GM23338 (cell line): ENCODE measurements around the gene LY6G6D. TPM values are rescaled to one million over a fixed set of nuclear protein-coding genes. Genes with fewer than 3 reads are reported as not detected.

ENCODE experiments used
- ATAC-seq: fragments of 200-7000 bp; cut with Tn5 transposase; 3 replicates; pipeline ENCODE4 v1.9.1; 2020
- DNase-seq: peaks from one replicate; pipeline ENCODE4 v3.0.0-alpha.2; 2015; ENCODE audit warnings: low spot score
- H2AFZ ChIP-seq: fragments of 200-600 bp; sonication (generic); 2 replicates; pipeline ENCODE4 v1.8.0; 2016; ENCODE audit warnings: antibody characterized with exemption, mild to moderate bottlenecking, moderate library complexity
- H3F3A ChIP-seq: fragments of 200-600 bp; sonication (generic); replicated peaks from 2 replicates; pipeline ENCODE4 v1.8.0; 2017; ENCODE audit warnings: antibody characterized with exemption, mixed run types, low read depth
- H3K27ac ChIP-seq: fragments of 200-600 bp; sonication (generic); 2 replicates; pipeline ENCODE4 v1.6.1; 2016; ENCODE audit warnings: low read depth
- H3K27me3 ChIP-seq: fragments of 200-600 bp; sonication (generic); 2 replicates; pipeline ENCODE4 v1.8.0; 2016; ENCODE audit warnings: mild to moderate bottlenecking, mixed run types, moderate library complexity; ENCODE audit not compliant: insufficient read depth
- H3K36me3 ChIP-seq: fragments of 200-600 bp; sonication (generic); 2 replicates; pipeline ENCODE4 v1.8.0; 2016; ENCODE audit warnings: mild to moderate bottlenecking; ENCODE audit not compliant: insufficient read depth
- H3K4me1 ChIP-seq: fragments of 200-600 bp; sonication (generic); 2 replicates; pipeline ENCODE4 v1.8.0; 2016; ENCODE audit warnings: mild to moderate bottlenecking, moderate library complexity; ENCODE audit not compliant: insufficient read depth
- H3K4me2 ChIP-seq: fragments of 200-600 bp; sonication (generic); 2 replicates; pipeline ENCODE4 v1.7.1; 2017; ENCODE audit warnings: mixed run types
- H3K4me3 ChIP-seq: fragments of 200-600 bp; sonication (generic); 2 replicates; pipeline ENCODE4 v1.6.1; 2016; ENCODE audit warnings: mixed run types
- H3K79me2 ChIP-seq: fragments of 200-600 bp; sonication (generic); replicated peaks from 2 replicates; pipeline ENCODE4 v1.8.0; 2017; ENCODE audit warnings: mild to moderate bottlenecking; ENCODE audit not compliant: insufficient read depth
- H3K9me2 ChIP-seq: fragments of 200-600 bp; sonication (generic); 2 replicates; pipeline ENCODE4 v1.8.0; 2017; ENCODE audit not compliant: insufficient read depth
- H4K20me1 ChIP-seq: fragments of 200-600 bp; sonication (generic); replicated peaks from 2 replicates; pipeline ENCODE4 v1.8.0; 2017; ENCODE audit warnings: mild to moderate bottlenecking; ENCODE audit not compliant: insufficient read depth
- H3K27ac Mint-ChIP-seq: 2 replicates; pipeline ENCODE4 v1.8.0; 2020; ENCODE audit warnings: inconsistent platforms, mild to moderate bottlenecking, moderate library complexity, mixed read lengths
- H3K27me3 Mint-ChIP-seq: 3 replicates; pipeline ENCODE4 v1.8.0; 2022; ENCODE audit warnings: low read depth, mild to moderate bottlenecking, moderate library complexity, mixed read lengths, inconsistent platforms; ENCODE audit not compliant: insufficient read depth, poor library complexity
- H3K36me3 Mint-ChIP-seq: 3 replicates; pipeline ENCODE4 v1.8.0; 2021; ENCODE audit warnings: low read depth, mild to moderate bottlenecking, inconsistent platforms, moderate library complexity, mixed read lengths
- H3K4me1 Mint-ChIP-seq: 3 replicates; pipeline ENCODE4 v1.8.0; 2020; ENCODE audit warnings: mild to moderate bottlenecking, inconsistent platforms, mixed read lengths
- H3K4me3 Mint-ChIP-seq: 3 replicates; pipeline ENCODE4 v1.8.0; 2021; ENCODE audit warnings: moderate library complexity, mild to moderate bottlenecking, inconsistent platforms, mixed read lengths
- H3K9me3 Mint-ChIP-seq: 3 replicates; pipeline ENCODE4 v1.8.0; 2020; ENCODE audit warnings: moderate library complexity, mild to moderate bottlenecking, inconsistent platforms, mixed read lengths
- CREB1 ChIP-seq: fragments of 250-450 bp; sonication (Bioruptor Pico); IDR thresholded peaks from 2 replicates; pipeline ENCODE4 v1.5.0; 2020; ENCODE audit warnings: low read depth, mild to moderate bottlenecking, moderate library complexity
- EZH2 ChIP-seq: fragments of 200-600 bp; sonication (generic); IDR thresholded peaks from one replicate; pipeline ENCODE4 v1.8.0; 2017; ENCODE audit warnings: antibody characterized with exemption, mild to moderate bottlenecking, low read depth; ENCODE audit not compliant: unreplicated experiment
- EZH2phosphoT487 ChIP-seq: fragments of 200-600 bp; sonication (generic); IDR thresholded peaks from one replicate; pipeline ENCODE4 v1.8.1; 2018; ENCODE audit warnings: antibody characterized with exemption; ENCODE audit not compliant: unreplicated experiment
- JUNB ChIP-seq: IDR thresholded peaks from one replicate; pipeline ENCODE4 v1.6.1; 2016; ENCODE audit warnings: antibody characterized with exemption; ENCODE audit not compliant: unreplicated experiment
- POLR2AphosphoS5 ChIP-seq: IDR thresholded peaks from 2 replicates; pipeline ENCODE4 v1.6.1; 2016; ENCODE audit warnings: antibody characterized with exemption, low read depth
- STAT1 ChIP-seq: IDR thresholded peaks from one replicate; pipeline ENCODE4 v1.6.1; 2016; ENCODE audit warnings: antibody characterized with exemption; ENCODE audit not compliant: unreplicated experiment
- ZNF114 ChIP-seq: fragments of 250-450 bp; sonication (Bioruptor Pico); IDR thresholded peaks from 2 replicates; pipeline ENCODE4 v1.5.0; 2020; ENCODE audit warnings: mild to moderate bottlenecking, moderate library complexity
- ZNF331 ChIP-seq: fragments of 250-450 bp; sonication (Bioruptor Pico); IDR thresholded peaks from 2 replicates; pipeline ENCODE4 v1.5.0; 2020; ENCODE audit warnings: low read depth, mild to moderate bottlenecking, moderate library complexity
- polyA plus RNA-seq: library from polyadenylated mRNA; unstranded; fragments of >200 nt; fragmentation: Nextera tagmentation; extraction: Ambion mirVana; gene quantifications from 2 replicates; pipeline ENCODE4 v1.2.1, GENCODE V29; 2016
- total RNA-seq: library from RNA; depleted of rRNA; stranded (reverse); fragments of >200 nt; shearing (Covaris generic); gene quantifications from 2 replicates; pipeline ENCODE4 v1.2.3, GENCODE V29; 2014
- TF ChIP-seq, protein P1 (sequence below): IDR thresholded peaks from 2 replicates; pipeline ENCODE4 v1.6.1; 2016; ENCODE audit warnings: antibody characterized with exemption
- TF ChIP-seq, protein P2 (sequence below): IDR thresholded peaks from one replicate; pipeline ENCODE4 v1.6.1; 2018; ENCODE audit warnings: antibody characterized with exemption; ENCODE audit not compliant: unreplicated experiment
- TF ChIP-seq, protein P3 (sequence below): fragments of 250-450 bp; sonication (Bioruptor Pico); IDR thresholded peaks from 2 replicates; pipeline ENCODE4 v1.5.0; 2020; ENCODE audit warnings: mild to moderate bottlenecking, moderate library complexity
- TF ChIP-seq, protein P4 (sequence below), 2 experiments: fragments of 200-600 bp in 1 of 2; sonication (generic) in 1 of 2; conservative IDR thresholded peaks; 2 replicates each; pipeline versions ENCODE4 v1.5.1 to v1.6.1; 2016 to 2017; ENCODE audit warnings: antibody characterized with exemption in 2 of 2, low read depth in 2 of 2, mild to moderate bottlenecking in 2 of 2, moderate library complexity in 1 of 2

The LY6G6D gene
- total and polyA plus RNA-seq, 2 experiments from 2014 or later = not detected

DNA sequence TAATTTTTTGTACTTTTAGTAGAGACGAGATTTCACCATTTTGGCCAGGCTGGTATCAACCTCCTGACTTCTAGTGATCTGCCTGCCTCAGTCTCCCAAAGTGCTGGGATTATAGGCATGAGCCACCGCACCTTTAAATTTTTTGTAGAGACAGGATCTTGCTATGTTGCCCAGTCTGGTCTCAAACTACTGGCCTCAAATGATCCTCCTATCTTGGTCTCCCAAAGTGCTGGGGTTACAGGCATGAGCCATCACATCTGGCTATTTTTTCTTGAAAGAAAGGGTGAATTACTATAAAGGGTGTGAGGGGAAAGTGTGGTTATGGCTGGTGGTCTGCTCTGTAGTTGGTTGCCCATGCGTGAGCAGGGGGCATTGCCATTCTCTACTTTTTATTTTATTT, 6.9 kb upstream of the LY6G6D start:
- no peak overlapping the region for H3K27ac ChIP-seq
- no peaks in the 10 kb centered on the region for H4K20me1 ChIP-seq
- no peak overlapping the region for H2AFZ ChIP-seq
- H3K27me3 Mint-ChIP-seq = peaks cover 13% of the 10 kb centered on the region
- ATAC-seq (no peak), DNase-seq (no peak)
- H3K9me3 Mint-ChIP-seq = no peaks in the 10 kb centered on the region
- no peak overlapping the region for H3K4me2 ChIP-seq
- no peaks in the 10 kb centered on the region for H3K79me2 ChIP-seq
- no peaks in the 10 kb centered on the region for H3K27me3 ChIP-seq
- peaks cover 3% of the 10 kb centered on the region; the same call in 1 of the 2 replicates for H3K4me1 ChIP-seq
- H3K4me3 Mint-ChIP-seq = no peak overlapping the region
- H3K36me3 Mint-ChIP-seq = no peaks in the 10 kb centered on the region
- TF ChIP-seq, protein P1, sequence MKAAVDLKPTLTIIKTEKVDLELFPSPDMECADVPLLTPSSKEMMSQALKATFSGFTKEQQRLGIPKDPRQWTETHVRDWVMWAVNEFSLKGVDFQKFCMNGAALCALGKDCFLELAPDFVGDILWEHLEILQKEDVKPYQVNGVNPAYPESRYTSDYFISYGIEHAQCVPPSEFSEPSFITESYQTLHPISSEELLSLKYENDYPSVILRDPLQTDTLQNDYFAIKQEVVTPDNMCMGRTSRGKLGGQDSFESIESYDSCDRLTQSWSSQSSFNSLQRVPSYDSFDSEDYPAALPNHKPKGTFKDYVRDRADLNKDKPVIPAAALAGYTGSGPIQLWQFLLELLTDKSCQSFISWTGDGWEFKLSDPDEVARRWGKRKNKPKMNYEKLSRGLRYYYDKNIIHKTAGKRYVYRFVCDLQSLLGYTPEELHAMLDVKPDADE = no peak
- TF ChIP-seq, protein P2, sequence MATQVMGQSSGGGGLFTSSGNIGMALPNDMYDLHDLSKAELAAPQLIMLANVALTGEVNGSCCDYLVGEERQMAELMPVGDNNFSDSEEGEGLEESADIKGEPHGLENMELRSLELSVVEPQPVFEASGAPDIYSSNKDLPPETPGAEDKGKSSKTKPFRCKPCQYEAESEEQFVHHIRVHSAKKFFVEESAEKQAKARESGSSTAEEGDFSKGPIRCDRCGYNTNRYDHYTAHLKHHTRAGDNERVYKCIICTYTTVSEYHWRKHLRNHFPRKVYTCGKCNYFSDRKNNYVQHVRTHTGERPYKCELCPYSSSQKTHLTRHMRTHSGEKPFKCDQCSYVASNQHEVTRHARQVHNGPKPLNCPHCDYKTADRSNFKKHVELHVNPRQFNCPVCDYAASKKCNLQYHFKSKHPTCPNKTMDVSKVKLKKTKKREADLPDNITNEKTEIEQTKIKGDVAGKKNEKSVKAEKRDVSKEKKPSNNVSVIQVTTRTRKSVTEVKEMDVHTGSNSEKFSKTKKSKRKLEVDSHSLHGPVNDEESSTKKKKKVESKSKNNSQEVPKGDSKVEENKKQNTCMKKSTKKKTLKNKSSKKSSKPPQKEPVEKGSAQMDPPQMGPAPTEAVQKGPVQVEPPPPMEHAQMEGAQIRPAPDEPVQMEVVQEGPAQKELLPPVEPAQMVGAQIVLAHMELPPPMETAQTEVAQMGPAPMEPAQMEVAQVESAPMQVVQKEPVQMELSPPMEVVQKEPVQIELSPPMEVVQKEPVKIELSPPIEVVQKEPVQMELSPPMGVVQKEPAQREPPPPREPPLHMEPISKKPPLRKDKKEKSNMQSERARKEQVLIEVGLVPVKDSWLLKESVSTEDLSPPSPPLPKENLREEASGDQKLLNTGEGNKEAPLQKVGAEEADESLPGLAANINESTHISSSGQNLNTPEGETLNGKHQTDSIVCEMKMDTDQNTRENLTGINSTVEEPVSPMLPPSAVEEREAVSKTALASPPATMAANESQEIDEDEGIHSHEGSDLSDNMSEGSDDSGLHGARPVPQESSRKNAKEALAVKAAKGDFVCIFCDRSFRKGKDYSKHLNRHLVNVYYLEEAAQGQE = no peak
- TF ChIP-seq CREB1 (CRISPR knock-in tag) (no peak), ZNF331 (CRISPR knock-in tag) (no peak), ZNF114 (CRISPR knock-in tag) (no peak), EZH2phosphoT487 (no peak), STAT1 (no peak), JUNB (no peak), EZH2 (no peak), POLR2AphosphoS5 (no peak)
- TF ChIP-seq, protein P3, sequence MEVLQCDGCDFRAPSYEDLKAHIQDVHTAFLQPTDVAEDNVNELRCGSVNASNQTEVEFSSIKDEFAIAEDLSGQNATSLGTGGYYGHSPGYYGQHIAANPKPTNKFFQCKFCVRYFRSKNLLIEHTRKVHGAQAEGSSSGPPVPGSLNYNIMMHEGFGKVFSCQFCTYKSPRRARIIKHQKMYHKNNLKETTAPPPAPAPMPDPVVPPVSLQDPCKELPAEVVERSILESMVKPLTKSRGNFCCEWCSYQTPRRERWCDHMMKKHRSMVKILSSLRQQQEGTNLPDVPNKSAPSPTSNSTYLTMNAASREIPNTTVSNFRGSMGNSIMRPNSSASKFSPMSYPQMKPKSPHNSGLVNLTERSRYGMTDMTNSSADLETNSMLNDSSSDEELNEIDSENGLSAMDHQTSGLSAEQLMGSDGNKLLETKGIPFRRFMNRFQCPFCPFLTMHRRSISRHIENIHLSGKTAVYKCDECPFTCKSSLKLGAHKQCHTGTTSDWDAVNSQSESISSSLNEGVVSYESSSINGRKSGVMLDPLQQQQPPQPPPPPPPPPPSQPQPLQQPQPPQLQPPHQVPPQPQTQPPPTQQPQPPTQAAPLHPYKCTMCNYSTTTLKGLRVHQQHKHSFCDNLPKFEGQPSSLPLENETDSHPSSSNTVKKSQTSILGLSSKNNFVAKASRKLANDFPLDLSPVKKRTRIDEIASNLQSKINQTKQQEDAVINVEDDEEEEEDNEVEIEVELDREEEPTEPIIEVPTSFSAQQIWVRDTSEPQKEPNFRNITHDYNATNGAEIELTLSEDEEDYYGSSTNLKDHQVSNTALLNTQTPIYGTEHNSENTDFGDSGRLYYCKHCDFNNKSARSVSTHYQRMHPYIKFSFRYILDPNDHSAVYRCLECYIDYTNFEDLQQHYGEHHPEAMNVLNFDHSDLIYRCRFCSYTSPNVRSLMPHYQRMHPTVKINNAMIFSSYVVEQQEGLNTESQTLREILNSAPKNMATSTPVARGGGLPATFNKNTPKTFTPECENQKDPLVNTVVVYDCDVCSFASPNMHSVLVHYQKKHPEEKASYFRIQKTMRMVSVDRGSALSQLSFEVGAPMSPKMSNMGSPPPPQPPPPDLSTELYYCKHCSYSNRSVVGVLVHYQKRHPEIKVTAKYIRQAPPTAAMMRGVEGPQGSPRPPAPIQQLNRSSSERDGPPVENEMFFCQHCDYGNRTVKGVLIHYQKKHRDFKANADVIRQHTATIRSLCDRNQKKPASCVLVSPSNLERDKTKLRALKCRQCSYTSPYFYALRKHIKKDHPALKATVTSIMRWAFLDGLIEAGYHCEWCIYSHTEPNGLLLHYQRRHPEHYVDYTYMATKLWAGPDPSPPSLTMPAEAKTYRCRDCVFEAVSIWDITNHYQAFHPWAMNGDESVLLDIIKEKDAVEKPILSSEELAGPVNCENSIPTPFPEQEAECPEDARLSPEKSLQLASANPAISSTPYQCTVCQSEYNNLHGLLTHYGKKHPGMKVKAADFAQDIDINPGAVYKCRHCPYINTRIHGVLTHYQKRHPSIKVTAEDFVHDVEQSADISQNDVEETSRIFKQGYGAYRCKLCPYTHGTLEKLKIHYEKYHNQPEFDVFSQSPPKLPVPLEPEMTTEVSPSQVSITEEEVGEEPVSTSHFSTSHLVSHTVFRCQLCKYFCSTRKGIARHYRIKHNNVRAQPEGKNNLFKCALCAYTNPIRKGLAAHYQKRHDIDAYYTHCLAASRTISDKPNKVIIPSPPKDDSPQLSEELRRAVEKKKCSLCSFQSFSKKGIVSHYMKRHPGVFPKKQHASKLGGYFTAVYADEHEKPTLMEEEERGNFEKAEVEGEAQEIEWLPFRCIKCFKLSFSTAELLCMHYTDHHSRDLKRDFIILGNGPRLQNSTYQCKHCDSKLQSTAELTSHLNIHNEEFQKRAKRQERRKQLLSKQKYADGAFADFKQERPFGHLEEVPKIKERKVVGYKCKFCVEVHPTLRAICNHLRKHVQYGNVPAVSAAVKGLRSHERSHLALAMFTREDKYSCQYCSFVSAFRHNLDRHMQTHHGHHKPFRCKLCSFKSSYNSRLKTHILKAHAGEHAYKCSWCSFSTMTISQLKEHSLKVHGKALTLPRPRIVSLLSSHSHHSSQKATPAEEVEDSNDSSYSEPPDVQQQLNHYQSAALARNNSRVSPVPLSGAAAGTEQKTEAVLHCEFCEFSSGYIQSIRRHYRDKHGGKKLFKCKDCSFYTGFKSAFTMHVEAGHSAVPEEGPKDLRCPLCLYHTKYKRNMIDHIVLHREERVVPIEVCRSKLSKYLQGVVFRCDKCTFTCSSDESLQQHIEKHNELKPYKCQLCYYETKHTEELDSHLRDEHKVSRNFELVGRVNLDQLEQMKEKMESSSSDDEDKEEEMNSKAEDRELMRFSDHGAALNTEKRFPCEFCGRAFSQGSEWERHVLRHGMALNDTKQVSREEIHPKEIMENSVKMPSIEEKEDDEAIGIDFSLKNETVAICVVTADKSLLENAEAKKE = no peak
- TF ChIP-seq, protein P4, sequence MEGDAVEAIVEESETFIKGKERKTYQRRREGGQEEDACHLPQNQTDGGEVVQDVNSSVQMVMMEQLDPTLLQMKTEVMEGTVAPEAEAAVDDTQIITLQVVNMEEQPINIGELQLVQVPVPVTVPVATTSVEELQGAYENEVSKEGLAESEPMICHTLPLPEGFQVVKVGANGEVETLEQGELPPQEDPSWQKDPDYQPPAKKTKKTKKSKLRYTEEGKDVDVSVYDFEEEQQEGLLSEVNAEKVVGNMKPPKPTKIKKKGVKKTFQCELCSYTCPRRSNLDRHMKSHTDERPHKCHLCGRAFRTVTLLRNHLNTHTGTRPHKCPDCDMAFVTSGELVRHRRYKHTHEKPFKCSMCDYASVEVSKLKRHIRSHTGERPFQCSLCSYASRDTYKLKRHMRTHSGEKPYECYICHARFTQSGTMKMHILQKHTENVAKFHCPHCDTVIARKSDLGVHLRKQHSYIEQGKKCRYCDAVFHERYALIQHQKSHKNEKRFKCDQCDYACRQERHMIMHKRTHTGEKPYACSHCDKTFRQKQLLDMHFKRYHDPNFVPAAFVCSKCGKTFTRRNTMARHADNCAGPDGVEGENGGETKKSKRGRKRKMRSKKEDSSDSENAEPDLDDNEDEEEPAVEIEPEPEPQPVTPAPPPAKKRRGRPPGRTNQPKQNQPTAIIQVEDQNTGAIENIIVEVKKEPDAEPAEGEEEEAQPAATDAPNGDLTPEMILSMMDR (conservative IDR thresholded peaks at IDR 0.05; ENCODE audit: low read depth in 2 of 2) = no peak
- H3K4me3 ChIP-seq = no peak overlapping the region
- H3K4me1 Mint-ChIP-seq = peaks cover 12% of the 10 kb centered on the region
- no peaks in the 10 kb centered on the region for H3K9me2 ChIP-seq
- H3K27ac Mint-ChIP-seq = no peak overlapping the region
- no peaks in the 10 kb centered on the region for H3K36me3 ChIP-seq
- H3F3A ChIP-seq = no peaks in the 10 kb centered on the region
